Lower lobe of right lung (tissue), 2 donors: ENCODE results near the gene RAB3B. TPM values are rescaled to one million over a fixed set of nuclear protein-coding genes. Genes with fewer than 3 reads are reported as not detected.
"Not testable (repeated sequence)": the region's sequence is repeated elsewhere in the genome, so short reads cannot be mapped to it uniquely, and the experiment has no call there.

ENCODE experiments used
- ATAC-seq, 2 donors: fragments of 200-7000 bp; cut with Tn5 transposase; one replicate each; pipeline ENCODE4 v1.9.1; 2020 to 2022; ENCODE audit warnings: mild to moderate bottlenecking in 2 of 2, moderate library complexity in 2 of 2
- DNase-seq: peaks from one replicate; pipeline ENCODE4 v3.0.0-alpha.2; 2020
- H3K27ac ChIP-seq: fragments of 200-600 bp; one replicate; pipeline ENCODE4 v1.8.0; 2022
- H3K27me3 ChIP-seq: fragments of 200-600 bp; one replicate; pipeline ENCODE4 v1.8.0; 2022; ENCODE audit warnings: low read depth
- H3K36me3 ChIP-seq: fragments of 200-600 bp; one replicate; pipeline ENCODE4 v1.8.0; 2022; ENCODE audit warnings: mild to moderate bottlenecking
- H3K4me1 ChIP-seq: fragments of 200-600 bp; one replicate; pipeline ENCODE4 v1.8.0; 2022
- H3K4me3 ChIP-seq: fragments of 200-600 bp; one replicate; pipeline ENCODE4 v1.8.0; 2022; ENCODE audit warnings: mild to moderate bottlenecking
- H3K9me3 ChIP-seq: fragments of 200-600 bp; one replicate; pipeline ENCODE4 v1.8.0; 2022
- CTCF ChIP-seq: fragments of 200-600 bp; IDR thresholded peaks from one replicate; pipeline ENCODE4 v1.8.0; 2022; ENCODE audit warnings: antibody characterized with exemption, mild to moderate bottlenecking
- intact Hi-C: fragments of 100-400 bp; cut with DNase I; formaldehyde crosslinking; loops from one replicate; pipeline ENCODE4 v1.11.0; 2022
- total RNA-seq: library from RNA; stranded (reverse); fragmentation: NEBNext Ultra II Directional; extraction: Animal tissue kit (Norgen Biotek cat#: 25700); gene quantifications from one replicate; pipeline ENCODE4 v1.2.1, GENCODE V29; 2021
- donor health status: DM: no; HTN: yes; CAD: no; lungs with severe emphysema.

Gene RAB3B
- total RNA-seq, 1 donor from 2014 or later, result 0.06 TPM

- Histone ChIP-seq H3K27me3 (peaks cover 26% of the 10 kb centered on the region), H3K27ac (no peak overlapping the region), H3K4me3 (no peak overlapping the region), H3K9me3 (no peaks in the 10 kb centered on the region), H3K4me1 (no peaks in the 10 kb centered on the region), H3K36me3 (no peaks in the 10 kb centered on the region)
- no peak for DNase-seq
- ATAC-seq, result no peak
- intact Hi-C loops, result no loop called here
- no peak for TF ChIP-seq CTCF
Observed at GRCh38 chr1:51901151-51901550, 89.3 kb downstream of the RAB3B start.

- ATAC-seq, result no peak
- H3K9me3 ChIP-seq, result no peaks in the 10 kb centered on the region
- intact Hi-C loops, result no loop called here
- no peak for TF ChIP-seq CTCF
- no peak for DNase-seq
- H3K27ac ChIP-seq, result no peak overlapping the region
- H3K4me1 ChIP-seq, result no peaks in the 10 kb centered on the region
- no peak overlapping the region for H3K4me3 ChIP-seq
- H3K36me3 ChIP-seq, result no peaks in the 10 kb centered on the region
- peaks cover 32% of the 10 kb centered on the region for H3K27me3 ChIP-seq
Observed at GRCh38 chr1:51899022-51899421, 91.5 kb downstream of the RAB3B start.

- Histone ChIP-seq H3K27me3 (peaks cover 28% of the 10 kb centered on the region), H3K9me3 (no peaks in the 10 kb centered on the region), H3K36me3 (no peaks in the 10 kb centered on the region), H3K4me3 (no peak overlapping the region), H3K4me1 (no peaks in the 10 kb centered on the region), H3K27ac (no peak overlapping the region)
- ATAC-seq (no peak), DNase-seq (no peak)
- no peak for TF ChIP-seq CTCF
- intact Hi-C loops, result no loop called here
Observed at GRCh38 chr1:51898090-51898734, 92.3 kb downstream of the RAB3B start.

- Histone ChIP-seq H3K36me3 (no peaks in the 10 kb centered on the region), H3K4me3 (no peak overlapping the region), H3K27me3 (peaks cover 27% of the 10 kb centered on the region), H3K9me3 (no peaks in the 10 kb centered on the region), H3K27ac (no peak overlapping the region), H3K4me1 (no peaks in the 10 kb centered on the region)
- no peak for TF ChIP-seq CTCF
- ATAC-seq (no peak), DNase-seq (no peak)
- intact Hi-C loops, result no loop called here
Observed at GRCh38 chr1:51897699-51898031, 92.8 kb downstream of the RAB3B start.

GRCh38 chr1:51894748-51895147, 95.8 kb downstream of the RAB3B start:
- ATAC-seq, H3K27ac ChIP-seq, H3K9me3 ChIP-seq, DNase-seq, intact Hi-C loops, H3K4me3 ChIP-seq, H3K4me1 ChIP-seq, H3K36me3 ChIP-seq: not testable (repeated sequence)
- H3K27me3 ChIP-seq, result peaks cover 44% of the 10 kb centered on the region

- Histone ChIP-seq H3K4me3 (peak within 1 kb of the TSS; percentile 86), H3K4me1 (peaks cover 36% of the 10 kb centered on the region), H3K27me3 (peaks cover 7% of the 10 kb centered on the region), H3K9me3 (no peaks in the 10 kb centered on the region), H3K36me3 (no peaks in the 10 kb centered on the region), H3K27ac (peak within 1 kb of the TSS; percentile 94)
- no peak for TF ChIP-seq CTCF
- intact Hi-C loops, result no loop called here
- peak; percentile 98 to 99 for ATAC-seq
- peak; percentile 100 for DNase-seq
Observed at GRCh38 chr1:51878616-51879336, 111.7 kb downstream of the RAB3B start, which contains the start of gene NRDC. TSS of gene NRDC (minus strand) at chr1:51878727. CDS start at chr1:51878615, 112 bp downstream.
